RPMI8226 (cell line): Measurements from ENCODE around the gene AURKAIP1.

Experiments
- DNase-seq: peaks from one replicate; pipeline ENCODE4 v3.0.0-alpha.2; 2015

AURKAIP1 gene

DNA sequence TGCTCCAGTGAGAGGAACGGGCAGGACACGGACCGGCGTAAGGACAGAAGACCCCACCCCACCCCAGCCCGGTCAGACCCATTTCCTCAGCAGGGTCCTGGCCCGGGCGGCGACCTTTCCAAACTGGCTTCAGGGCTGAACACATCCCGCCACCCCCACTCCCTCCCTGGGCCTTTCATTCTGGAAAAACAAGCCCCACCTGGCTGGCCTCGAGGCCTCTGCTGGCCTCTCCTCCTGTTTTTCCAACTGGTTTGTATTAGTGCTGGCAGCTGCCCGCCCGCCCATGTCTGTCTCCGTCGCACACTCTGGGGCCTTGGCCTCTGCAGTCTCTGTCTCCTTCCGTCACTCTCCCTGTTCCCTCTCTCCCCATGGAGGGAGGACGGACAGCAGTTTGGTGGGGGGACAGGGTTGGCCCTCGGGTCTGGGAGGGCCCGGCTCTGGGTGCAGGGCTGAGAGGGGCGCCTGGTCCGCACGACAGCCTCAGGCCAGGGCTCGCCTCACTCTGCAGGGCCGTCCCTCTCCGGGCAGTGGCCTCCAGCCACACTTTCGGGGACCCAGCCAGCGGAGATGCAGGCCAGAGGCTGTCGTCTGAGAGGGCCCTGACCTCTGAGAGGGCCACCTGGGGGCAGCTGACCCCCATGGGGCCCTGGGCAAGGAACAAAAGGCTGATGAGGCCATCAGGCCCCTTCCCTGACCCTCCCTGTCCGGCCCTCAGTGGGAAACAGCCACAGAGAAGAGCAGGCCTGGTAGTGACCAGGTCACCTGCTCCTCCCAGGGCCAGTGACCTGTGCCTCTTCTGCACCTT, 15.1 kb downstream of the AURKAIP1 start:
- DNase-seq = no peak

DNA sequence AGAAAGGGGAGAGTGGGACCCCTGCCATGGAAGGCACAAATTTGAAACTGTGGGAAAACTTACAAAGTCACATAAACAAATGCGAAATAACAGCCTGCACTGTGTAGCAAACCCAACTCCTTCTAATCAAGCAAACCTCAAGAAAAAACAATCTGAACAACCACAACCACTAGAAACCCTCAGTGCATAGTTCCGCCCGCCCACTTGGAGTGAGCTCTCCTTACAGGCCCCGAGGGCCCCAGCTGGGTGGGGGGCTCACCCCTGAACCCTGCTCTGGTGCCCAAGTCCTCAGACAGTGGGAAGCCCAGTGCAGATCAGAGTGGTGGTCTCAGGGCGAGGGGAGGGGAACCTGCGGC, 15.7 kb downstream of the AURKAIP1 start:
- no peak for DNase-seq

DNA sequence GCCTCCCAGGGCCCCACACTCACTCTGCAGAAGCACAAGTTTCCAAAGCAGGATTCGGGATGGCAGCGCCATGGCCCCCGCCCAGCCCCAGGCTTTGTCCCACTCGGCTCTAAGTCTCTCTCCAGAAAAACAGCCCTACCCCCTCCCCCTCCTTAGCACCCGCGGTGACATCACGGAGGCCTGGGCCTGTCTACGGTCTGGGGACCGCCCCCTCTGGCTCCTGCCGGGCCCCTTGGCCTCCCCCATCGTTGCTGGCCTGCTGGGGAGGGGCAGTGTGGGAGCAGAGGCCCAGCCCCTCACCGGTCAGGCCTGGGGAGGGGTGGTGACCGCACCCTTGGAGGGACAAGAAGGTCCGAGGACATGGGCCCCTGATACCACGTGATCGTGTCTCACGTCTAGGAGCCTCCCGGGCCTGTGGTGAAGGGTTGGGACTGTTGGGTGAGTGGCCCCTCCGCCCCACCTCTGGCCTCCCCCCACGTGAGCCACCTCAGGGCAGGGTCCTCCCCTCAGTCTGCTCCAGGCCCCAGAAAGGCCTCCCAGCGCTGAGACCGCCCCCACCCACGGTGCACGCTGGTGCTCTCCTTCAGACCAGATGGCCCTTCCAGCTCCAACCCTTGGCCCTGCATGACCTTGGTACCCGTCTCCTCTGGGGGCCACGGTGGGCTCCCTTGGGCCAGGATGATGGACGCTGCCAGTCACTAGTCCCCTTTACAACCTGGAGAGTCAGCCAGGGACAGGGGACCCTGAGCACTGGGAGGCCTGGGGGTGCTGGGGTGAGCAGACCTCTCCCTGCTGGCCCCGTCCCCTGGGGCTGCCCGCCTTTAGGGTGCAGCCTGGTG, 16.4 kb downstream of the AURKAIP1 start, which contains the start of gene MXRA8:
Gene MXRA8 (minus strand): TSS at position 123 of the 839 bp plus-strand sequence. CDS start 51 bp downstream, at position 72.
- DNase-seq = no peak

DNA sequence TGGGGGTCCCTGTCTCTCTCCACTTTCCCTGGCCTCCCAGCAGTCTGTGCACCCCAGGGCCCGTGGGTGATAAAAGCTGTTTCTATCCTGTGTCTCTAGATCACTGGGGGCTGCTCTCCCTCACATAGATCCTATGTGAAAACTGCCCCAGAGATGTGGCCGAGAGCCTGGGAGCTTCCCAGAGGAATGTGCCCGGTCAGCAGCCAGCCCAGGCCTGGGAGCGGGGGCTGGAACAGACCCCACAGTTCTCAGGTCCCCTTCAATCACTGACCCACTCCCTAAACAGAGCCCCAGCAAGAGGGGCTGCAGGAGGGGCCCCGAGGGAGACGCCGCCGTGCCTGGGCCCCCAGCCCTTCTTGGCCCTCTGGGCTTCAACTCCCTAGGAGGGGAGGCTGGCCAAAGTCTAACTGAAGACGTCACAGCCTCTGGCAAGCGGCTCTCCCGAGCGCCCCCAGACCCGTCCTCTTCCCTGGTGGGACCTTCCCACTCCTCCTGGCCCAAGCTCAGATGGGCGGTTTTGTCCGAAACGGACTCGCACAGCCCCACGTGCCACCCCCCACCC, 17.1 kb downstream of the AURKAIP1 start:
- DNase-seq = no peak

DNA sequence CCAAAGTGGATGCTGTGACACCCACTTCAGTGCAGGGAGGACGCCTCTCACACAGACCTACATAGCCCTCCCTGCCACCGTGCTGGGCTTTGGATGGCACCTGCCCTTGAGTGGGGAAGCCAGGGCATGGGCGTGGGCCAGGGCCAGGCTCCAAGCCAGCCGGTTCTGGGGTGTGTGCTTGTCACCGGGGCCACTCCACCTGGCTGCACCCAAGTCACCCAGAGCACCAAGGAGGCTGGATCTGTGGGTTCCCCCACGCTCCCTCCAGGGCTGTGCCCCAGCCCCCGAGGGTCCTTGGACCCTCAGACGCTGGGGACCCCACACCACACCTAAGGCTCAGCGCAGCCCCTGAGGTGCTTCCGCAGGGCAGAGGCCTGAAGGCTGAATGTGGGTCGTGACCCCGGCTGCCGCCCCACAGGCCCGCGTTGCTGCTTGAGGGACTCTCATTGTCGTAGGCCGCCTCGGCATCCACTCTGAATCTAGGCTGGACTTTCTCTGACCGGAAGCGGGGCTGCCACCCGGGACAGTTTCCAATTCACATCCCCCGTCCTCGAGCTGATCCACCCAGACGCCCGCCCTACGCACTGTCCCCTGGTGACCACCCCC, 18.1 kb downstream of the AURKAIP1 start:
- DNase-seq = peak; percentile 48

DNA sequence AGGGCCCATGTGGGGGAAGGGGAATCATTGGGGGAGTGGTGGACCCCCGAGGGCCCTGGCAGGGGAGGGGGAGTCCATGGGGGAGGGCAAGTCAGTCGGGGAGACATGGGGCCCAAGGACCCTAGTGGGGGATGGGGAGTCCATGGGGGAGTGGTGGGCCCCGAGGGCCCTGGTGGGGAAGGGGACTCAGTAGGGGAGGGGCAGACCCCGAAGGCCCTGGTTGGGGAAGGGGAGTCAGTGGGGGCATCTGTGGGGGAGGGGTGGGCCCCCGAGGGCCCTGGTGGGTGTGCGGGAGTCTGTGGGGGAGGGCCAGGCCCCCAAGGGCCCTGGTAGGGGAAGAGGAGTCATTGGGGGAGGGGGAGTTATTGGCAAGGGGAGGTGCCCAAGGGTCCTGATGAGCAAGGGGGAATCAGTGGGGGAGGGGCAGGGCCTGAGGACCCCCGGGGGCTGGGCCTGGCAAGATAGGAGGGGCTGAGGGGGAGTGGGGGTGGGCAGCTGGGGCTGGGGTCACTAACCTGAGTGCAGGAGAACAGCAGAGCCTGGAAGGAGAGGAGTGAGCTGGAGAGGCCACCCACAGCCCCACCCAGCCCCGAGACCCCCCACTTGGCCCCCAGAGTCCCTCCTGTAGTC, 18.7 kb downstream of the AURKAIP1 start:
- DNase-seq = no peak

DNA sequence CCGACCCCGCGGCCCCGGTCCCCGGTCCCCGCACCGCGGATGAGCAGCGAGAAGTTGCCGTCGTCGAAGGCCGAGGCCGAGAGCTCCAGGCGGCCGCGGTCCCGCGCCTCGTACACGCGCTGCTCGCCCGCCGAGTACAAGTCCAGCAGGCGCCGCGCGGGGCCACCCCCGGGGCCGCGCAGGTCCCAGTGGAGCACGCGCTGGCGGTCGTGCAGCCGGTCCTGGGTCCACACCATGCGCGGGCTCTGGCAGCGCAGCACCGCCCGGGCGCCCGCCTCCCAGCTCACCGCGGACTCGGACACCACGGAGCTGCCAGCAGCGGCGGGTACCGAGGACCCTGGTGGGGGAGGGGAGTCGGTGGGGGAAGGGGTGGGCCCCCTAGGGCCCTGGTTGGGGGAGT, 19.6 kb downstream of the AURKAIP1 start:
- DNase-seq = no peak

DNA sequence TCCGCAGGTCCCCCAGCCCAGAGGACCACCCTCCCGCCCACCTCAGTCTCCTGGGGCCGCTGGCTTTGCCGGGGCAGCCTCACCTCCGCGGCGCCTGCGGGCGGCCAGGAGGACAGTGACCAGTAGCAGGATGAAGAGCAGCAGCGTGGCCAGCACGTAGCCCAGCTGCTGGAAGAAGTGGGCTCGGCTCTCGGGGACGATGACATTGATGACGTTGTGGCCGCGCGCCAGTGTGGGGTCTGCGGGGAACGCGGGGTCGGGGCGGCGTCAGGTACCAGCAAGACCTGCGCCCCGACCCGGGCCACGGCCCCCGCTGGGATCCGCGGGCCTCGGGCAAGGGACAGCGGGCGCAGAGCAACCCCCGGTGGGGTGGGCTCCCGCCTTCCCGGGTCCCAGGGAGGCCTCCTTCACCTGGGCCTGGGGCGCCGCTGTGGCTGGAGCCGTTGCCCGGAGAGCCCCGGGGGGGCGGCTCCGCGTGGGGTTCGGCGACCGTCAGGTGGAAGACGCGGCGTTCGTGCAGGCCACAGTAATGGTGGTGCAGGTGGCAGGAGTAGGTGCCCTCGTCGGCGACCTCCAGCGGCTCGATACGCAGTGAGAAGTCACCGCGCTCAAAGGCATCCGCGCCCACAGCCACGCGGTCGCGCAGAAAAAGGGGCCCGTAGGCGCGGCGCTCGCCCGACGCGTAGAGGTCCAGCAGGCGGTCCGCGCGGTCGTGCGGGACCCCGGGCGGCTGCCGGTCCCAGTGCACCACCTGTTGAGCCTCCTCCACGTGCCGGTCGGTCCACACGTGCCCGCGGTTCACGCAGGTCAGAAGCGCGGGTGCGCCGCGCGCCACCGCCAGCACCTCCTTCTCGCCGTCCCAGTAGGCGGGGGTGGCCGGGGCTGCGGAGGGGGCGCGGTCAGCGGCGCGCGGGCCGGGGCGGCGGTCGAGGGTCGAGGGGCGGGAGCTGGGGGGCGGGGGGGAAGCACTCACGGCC, 20.4 kb downstream of the AURKAIP1 start:
- DNase-seq = no peak

DNA sequence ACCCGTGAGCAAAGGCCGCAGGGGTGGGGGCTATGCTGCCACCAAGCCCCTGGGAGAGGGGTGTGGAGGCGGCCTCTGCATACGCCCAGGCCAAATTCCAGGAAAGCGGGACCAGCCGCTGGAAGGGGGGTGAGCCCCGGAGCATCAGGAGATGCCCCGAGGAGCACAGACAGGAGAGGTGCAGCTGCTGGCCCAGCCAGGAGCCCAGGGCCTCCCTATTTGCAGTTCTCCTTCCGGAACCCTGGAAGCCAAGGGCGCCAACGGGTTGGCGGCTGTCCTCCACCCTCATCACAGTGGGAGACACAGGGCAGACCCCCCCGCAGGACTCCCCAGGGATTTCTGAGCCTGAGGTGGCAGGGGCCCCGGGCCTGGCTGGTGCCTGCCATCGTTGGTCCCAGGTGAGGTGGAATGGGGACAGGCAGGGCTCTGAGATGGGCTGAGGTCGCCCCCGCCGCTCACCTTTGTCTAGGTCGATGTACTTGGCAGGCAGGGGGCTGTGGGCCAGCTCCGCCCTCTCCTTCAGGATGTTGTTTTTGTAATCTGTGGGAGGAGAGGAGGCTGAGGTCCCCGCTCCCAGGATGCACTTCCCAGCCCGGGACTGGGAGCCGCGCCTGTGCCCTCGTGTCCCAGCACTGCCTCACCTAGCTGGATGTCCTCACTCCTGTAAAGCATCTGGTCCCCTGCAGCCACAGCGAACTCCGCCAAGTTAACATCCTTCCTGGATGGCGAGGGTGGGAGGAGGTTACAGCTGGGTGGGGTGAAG, 21.4 kb downstream of the AURKAIP1 start:
- no peak for DNase-seq

DNA sequence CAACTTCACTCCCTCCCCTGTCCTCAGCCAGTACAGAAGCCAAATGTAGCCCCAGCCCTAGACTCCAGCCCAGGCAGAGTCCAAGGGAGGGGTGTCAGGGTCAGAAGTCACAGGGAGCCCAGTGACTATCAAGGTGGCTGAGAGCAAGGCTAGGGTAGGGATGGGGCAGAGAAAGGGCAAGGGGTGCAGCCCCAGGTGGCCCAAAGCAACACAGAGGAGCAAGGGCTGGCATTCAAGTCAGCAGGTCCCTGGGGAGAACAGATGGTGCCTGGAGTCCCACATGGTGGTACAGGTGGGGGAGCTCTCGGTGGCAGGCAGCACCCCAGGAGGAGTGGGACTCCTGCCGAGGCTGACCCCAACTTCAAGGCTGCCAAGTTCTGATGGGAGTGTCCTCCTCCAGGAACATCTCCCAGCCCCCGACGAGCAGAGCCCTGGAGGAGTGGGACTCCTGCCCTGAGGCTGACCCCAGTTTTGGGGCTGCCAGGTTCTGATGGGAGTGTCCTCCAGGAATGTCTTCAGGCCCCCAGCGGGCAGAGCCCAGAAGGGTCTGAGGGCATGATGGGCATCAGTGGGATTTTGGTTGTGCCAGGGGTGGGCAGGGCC, 22.1 kb downstream of the AURKAIP1 start:
- peak; percentile 41 for DNase-seq

DNA sequence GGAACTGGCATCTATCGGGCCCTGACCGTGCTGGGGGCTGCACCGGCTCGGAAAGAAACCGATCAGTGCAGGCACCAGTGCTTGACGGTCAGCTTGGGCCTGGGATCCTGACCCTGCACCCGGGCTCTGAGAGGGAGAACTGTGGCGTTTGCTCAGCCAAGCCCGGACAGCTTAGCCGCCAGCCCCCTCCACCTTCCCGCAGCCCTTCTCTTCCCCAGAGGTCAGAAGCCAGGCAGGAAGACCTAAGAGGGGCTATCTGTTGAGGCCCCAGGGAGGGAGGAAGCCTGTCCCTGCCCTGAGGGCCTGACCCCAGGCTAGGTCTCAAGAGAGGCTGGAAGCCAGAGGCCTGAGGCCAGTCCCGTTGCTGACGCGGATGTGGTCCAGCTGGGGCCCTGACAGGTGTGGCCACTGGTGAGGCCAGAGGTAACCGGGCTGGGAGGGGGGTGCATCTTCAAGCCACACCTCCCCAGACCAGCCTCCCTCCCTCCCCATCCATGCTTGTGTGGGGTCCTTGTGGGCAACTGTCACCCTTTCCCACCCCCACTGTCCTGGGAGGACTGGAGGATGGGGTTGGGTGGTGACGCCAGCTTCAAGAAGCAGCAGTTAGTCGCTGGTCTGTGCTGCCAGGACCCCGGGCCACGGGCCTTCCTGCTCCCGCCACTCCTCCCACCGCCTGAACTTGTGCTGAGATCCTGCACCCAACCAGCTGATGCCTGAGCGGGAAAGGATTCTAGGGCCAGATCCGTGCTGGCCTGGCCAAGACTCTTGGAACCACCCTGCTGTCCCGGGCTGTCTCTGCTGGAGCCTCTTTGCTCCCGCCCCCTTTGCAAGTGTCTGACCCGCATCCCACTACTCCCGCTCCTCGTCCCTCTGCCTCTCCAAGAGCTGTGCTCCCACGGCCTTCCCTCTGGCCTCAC, 23.2 kb downstream of the AURKAIP1 start:
- peak; percentile 40 for DNase-seq

DNA sequence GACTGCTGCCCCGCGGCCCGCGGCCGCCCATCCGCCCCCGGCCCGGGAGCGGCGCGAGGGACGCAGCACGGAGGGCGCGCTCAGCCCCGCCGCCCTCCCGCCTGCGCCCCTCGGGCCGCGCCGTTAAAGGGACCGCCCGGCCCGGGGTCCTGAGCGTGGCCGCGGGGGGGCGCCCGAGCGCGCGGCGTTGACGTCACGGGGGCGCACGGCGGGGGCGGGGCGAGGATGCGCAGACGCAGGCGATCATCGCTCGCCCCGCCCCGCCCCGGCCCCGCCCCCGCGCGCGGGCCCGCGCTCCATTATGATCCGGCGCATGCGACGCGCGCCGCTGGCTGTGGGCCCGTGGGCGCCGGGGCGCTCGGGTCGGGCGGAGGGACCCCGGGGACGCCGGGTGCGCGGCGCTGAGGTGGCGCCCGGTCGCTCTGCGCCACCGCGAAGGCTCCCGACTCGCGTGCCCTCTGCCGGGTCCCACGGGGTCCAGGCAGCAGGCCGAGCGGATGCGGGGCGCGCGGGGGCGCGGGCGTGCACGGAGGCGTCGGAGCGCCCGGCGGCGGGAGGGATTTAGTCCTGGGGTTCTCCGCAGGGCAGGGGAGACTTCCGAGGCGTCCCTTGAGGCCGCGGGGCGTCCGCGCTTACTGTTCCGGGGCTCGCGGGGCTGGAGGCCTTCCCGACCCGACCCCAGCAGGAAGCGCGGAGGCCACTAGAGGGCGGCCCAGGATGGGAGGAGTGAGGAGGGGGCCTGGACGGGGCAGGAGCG, 25.6 kb downstream of the AURKAIP1 start, which contains the start of gene DVL1:
Gene DVL1 (minus strand): TSS at position 163 of the 757 bp plus-strand sequence. CDS start 353 bp downstream, outside the sequence.
- DNase-seq = peak; percentile 82

DNA sequence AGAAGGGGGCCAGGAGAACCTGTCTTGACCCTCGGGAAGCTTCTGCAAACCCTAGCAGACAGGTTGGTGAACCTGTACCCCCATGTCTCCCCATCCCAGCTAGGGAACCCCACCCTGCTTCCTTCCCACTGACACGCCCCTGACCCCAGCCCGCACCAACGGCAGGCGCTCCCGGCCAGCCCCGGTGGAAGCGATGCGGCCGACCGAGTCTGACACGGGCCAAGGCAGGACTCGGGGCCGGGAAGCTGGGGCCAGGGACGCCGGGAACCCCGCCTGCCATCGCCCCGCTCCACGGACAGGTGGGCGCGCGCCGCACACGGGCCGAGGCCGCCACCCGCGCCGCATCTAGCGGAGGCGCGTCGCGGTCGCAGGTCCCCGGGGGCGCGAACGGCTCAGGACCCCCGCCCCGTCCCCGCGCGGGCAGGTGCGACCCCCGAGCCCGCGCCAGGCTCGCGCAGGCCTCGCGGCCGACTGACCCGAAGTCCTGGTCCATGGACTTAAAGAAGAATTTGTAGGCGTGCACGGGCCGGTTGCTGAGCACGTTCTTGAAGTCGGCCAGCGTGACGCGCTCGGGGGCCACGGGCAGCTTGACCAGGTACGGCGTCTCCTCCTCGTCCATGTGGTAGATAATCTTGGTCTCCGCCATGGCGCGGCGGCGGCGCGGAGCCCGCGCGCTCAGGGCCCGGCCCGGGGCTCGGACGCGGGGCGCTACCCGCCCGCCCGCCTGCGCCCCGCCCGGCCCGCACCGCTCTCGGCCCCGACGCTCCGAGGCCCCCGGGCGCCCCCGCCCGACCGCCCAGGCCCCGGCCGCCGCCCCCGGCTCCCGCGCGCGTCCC, 26.4 kb downstream of the AURKAIP1 start:
- no peak for DNase-seq

DNA sequence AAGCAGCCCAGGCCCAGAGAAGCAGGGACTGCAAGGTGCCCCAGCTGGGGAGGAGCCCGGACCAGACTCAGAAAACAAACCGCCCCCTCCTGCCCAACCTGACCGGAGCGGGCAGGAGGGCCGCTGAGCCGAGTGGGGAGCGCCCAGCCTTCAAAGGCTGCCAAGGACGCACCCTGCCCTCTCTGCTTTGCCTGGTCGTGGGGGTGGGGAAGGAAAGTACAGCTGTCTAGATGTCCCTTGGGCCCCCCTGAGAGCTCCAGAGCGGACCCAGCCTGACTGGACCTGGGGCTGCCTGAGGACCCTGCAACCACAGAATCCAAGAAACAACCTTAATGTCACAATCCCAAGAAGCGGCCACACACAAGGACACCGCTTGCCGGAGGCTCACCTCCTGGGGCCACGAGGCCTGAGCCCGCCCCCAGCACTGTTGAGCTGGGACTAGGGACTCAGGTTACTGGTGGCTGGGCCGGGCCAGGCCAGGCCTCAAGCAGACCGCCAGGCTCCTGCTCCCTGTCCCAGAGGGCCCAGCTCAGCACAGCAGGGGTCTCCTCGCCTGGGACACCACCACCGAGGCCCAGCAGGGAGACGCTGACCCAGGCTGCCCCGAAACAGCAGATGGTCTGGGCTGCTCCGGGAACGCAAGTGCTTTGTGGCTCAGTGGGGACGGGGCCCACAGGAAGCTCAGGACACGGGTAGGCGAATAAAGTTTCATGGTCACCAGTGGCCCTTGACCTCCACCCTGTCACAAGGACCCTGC, 27.2 kb downstream of the AURKAIP1 start:
- no peak for DNase-seq

DNA sequence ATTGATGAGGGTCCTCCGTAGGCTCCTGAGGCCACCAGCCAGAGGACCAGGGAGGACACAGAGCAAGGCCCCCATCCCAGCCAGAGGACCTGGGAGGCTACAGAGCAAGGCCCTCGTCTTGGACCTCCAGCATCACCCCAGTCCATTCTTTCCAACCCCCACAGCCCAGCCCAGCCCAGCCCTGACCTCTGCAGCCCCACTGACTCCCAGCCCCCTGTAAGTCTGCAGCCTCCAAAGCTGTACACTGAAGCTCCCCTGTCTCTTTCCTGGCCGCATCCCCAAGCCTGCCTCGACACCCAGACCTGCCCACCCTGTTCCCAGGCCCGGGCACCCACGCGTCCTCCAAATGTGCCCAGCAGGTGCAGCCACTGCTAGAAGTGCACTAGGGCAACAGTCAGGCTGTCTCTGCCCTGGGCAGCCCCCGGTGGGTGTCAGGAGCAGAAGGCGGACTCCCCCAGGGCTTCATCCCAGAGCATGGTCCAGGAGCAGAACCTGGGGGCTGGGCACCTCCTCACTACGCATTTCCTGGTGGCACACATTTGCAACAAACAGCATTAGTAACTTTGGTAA, 27.9 kb downstream of the AURKAIP1 start:
- DNase-seq = no peak

DNA sequence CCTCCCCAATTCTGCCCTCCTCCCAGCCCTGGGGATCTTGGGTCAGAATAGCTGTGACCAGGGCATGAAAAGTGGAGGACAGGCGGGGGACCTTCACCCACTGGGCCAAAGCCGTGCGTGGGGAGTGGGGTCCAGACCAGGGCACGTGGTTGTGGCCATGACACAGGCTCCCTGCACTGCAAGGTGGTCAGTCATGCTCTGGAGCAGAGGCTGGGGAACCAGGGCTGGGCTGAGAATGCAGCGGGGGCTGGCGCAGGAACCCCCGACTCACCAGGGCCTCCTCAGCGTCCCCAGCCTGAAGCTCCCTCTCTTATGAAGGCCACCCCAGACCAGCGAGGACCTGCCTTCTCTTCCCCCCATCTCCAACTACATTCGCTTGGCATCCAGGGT, 28.5 kb downstream of the AURKAIP1 start:
- no peak for DNase-seq
